AG09319 (cell line): ENCODE measurements around the gene PRDM13.
"Not testable (repeated sequence)": the region's sequence is repeated elsewhere in the genome, so short reads cannot be mapped to it uniquely, and the experiment has no call there.

Experiments used
- DNase-seq: peaks from one replicate; pipeline ENCODE4 v3.0.0-alpha.2; 2010; ENCODE audit warnings: low read depth; ENCODE audit errors: extremely low read depth
- TF ChIP-seq, protein P1 (sequence below): IDR thresholded peaks from 2 replicates; pipeline ENCODE4 v1.5.1; 2011; ENCODE audit warnings: low read depth, mild to moderate bottlenecking, inconsistent platforms, low read length, moderate library complexity

Gene PRDM13

DNA sequence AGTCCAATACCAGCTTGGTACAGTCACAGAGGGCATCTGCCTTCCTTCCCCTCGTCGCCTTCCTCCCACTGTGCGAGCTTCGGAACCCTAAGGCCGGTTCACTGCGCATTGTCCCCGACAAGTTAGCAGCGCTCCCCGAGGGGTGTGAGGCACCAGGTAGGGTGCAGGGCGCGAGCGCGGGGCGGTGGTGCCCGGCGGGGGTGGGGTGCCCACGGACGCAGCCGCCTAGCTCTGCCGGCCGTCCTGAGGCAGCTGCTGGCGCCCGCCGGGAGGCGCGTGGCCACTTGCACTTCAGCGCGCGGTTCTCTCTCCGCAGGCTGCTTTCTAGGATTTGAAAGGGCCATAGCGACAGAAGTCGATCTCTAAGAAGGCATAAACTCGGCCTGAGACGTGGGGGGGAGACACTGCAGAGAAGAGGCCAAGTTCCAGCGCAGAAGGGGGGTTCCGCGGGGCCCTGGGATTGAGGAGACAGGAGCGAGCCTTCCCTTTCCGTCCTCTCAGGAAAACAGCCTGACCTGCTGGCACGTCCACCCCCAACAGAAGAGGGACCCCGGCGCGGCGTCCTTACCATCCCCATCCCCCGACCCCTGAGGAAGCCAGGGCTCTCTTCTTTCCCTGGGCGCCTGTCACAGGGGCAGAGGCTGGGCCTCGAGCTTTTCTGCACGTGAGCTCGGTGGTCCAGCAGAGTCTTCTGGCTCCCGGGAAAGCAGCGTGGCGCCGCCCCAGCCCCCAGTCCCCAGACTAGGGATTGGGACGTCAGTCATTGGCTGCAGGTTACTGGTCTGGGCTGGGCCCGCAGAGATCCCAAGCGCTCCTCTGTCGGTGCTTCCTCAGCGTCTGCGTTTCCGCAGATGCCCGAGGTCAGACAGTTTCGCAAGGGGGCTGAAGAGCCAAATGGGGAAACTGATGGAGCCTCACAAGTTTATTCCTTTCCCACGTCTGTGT, 15.6 kb upstream of the PRDM13 start:
- no peak for DNase-seq
- TF ChIP-seq, protein P1, sequence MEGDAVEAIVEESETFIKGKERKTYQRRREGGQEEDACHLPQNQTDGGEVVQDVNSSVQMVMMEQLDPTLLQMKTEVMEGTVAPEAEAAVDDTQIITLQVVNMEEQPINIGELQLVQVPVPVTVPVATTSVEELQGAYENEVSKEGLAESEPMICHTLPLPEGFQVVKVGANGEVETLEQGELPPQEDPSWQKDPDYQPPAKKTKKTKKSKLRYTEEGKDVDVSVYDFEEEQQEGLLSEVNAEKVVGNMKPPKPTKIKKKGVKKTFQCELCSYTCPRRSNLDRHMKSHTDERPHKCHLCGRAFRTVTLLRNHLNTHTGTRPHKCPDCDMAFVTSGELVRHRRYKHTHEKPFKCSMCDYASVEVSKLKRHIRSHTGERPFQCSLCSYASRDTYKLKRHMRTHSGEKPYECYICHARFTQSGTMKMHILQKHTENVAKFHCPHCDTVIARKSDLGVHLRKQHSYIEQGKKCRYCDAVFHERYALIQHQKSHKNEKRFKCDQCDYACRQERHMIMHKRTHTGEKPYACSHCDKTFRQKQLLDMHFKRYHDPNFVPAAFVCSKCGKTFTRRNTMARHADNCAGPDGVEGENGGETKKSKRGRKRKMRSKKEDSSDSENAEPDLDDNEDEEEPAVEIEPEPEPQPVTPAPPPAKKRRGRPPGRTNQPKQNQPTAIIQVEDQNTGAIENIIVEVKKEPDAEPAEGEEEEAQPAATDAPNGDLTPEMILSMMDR, result no peak

DNA sequence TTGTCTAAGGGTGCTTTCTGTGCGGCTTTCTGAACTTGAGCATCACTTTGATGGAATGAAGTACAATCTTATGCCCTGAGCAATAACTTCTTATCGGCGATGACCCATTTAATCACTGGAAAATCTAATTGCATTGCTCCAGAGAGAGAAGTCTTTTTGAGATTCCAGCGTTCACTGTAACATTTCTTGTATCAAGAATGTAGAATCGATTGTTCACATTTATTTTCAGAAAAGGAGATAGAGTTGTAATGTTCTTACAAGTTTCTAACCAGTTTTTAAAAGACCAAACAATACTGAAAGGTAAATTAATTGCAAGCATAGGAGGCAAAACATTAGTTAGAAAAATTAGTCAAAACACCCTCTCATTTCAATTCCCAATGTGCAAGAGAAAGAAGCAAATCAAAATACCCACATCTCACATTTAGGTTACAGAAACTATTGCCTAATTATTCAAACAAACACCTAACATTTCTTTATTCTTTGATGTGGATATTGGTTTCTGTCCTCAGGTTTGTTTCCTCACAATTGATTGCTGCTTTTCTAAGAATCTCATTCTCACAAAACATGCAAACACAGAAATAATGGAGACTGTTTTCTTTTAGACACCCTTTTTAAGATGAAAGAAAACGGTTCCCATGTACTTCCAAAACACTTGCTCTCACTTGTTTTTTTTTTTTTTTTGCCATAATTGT, 14.8 kb upstream of the PRDM13 start:
- TF ChIP-seq, protein P1, result no peak
- no peak for DNase-seq

DNA sequence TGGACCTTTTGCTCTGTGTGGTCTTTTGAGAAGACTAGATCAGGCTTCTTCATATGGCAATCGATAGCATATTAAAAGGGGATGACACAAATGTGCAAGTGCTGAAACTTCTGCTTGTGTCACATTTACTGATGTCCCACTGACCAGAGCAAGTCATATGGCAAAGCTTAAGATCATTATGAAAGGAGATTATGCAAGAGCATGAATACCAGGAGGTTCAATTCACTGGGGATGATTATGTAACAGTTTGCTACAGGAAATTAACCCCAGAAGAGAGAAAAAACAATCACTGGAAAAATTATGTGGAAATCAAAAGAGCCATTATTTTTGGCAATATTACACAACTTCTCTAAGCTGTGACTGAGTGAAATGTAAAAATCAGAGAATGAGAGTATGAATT, 13.7 kb upstream of the PRDM13 start:
- TF ChIP-seq, protein P1, result no peak
- DNase-seq, result peak; percentile 15

DNA sequence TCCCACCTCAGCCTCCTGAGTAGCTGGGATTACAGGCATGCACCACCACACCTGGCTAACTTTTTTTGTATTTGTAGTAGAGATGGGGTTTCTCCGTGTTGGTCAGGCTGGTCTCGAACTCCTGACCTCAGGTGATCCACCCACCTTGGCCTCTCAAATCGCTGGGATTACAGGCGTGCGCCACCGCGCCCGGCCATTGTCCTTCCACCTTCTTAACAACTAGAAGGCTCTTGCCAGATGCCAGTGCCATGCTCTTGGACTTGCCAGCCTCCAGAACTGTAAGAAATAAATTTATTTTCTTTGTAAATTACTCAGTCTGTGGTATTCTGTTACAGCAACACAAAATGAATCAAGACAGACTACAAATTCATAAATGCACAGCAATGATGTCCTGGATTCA, 11.9 kb upstream of the PRDM13 start:
- DNase-seq, result not testable (repeated sequence)

DNA sequence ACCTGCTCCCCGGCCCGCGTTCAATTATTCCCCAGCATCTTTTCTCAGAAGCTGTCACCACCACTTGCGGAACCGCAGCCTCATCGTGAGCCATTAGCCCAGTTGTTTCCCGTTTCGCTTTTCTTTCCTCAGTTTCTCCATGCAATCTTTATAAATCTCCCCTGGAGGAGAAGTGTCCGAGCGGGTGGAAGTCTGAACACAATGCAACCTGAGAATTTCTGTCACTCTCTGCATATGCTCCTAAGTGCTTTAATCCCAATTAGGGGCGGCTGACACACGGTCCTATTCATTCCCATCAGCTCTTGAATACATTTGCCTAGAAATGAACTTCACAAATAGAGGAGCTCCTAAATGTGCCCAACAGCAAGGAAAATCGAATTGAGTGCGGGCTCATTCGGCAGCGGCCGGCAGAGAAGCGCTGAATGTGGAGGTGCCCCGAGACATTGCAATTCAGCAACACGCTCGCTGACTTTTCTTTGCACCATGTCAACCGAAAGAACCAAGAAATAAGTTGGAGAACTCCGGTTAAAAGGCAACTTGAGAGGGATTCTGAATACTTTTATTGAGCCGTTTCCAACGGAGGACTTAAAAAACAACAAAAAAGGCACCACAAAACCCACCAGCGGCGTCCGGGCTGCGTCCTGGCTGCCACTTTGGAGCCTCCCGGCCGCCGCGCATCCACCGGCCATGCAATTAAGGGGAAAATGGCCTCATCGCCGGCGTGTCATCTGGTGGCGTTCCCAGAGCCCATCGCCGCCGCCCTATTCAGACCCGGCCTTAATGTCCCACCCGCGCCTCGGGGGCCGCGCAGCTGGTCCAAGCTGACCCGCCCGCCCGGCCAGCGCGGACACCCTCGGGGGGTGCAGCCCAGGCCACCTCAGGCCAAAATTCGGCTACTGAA, 3.9 kb upstream of the PRDM13 start:
- no peak for DNase-seq
- TF ChIP-seq, protein P1, result no peak

DNA sequence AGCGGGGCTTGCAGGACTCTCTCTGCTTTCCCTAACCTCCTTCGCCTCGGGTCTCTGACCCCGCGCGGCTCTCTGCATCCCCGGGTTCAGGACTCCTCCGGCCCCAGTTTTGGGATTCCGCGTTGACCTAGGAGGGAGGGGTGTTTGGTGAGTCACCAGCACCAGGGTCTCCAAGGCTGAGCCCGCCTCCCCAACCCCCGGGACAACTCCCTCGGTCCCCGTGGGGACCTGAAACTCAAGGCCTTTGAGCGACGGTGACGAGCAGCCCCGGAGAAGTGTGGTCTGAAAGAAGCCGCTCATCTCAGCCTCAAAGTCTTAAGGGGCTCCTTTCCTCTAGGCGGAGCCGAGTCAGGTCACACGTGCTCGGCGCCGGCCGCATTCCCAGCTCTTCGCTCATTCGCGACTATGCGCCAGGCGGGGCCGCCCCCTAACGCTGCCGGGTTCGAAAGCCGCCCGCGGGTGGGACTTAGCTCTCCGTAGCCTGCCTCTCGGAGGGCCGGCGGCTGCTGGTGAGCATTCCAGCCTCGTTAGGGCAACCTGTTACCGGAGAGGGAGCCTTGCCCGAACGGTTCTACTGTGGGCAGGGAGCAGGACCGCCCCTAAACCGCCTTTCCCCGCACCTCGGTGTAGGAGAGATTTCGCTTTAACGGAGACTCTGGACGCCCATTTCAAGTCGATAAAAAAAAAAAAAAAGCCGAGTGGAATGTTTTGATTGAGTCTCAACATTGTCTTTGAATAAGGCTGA, 3.0 kb upstream of the PRDM13 start:
- no peak for DNase-seq
- TF ChIP-seq, protein P1, result no peak
